Measurements from ENCODE around the gene P2RX7.

The P2RX7 gene

DNA sequence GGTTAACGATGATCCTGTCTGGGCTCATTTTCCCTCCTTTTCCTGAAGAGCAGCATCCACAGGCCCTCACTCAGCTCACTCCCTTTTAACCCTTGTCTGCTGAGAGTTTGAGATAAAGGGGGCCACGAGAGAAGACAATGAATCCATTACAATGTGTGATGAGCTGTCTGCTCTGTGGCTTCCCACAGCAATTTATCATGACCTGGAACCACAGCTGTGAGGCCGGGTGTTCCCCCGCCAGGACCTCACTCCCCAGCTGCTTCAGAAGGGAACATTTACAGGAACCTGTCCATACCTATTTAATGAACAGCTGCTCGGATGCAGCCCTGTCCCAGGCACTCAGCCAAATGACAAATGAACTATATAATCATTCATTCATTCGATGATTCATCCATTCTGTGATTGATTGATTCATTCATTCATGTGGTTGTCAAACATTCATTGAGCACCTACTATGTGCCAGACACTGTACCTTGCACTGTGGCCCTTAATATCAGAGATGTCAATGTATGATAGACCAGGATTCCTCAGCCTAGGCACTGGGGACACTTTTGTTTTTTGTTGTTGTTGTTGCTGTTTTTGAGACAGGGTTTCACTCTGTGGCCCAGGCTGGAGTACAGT is 18.5 kb upstream of the P2RX7 start:
- CTCF ChIA-PET = interaction anchor here (1.1 to 1.2 kb wide), 2 partner anchors 18 to 525 kb away, joined by 3 read pairs; no protein-coding TSS in a partner anchor
- POLR2A ChIA-PET = interaction anchor here (0.6 kb wide), 1 partner anchor 425 kb away, joined by 3 read pairs; no protein-coding TSS in a partner anchor
- TF ChIP-seq, protein P1, sequence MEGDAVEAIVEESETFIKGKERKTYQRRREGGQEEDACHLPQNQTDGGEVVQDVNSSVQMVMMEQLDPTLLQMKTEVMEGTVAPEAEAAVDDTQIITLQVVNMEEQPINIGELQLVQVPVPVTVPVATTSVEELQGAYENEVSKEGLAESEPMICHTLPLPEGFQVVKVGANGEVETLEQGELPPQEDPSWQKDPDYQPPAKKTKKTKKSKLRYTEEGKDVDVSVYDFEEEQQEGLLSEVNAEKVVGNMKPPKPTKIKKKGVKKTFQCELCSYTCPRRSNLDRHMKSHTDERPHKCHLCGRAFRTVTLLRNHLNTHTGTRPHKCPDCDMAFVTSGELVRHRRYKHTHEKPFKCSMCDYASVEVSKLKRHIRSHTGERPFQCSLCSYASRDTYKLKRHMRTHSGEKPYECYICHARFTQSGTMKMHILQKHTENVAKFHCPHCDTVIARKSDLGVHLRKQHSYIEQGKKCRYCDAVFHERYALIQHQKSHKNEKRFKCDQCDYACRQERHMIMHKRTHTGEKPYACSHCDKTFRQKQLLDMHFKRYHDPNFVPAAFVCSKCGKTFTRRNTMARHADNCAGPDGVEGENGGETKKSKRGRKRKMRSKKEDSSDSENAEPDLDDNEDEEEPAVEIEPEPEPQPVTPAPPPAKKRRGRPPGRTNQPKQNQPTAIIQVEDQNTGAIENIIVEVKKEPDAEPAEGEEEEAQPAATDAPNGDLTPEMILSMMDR (IDR thresholded peaks at IDR 0.05; ENCODE audit: control extremely low read depth, extremely low read depth, low read depth, missing control alignments) = no peak
- no peak for DNase-seq (ENCODE audit: extremely low spot score)

- CTCF ChIA-PET = interaction anchor here (1.2 kb wide), 1 partner anchor 19 kb away, joined by 3 read pairs; no protein-coding TSS in a partner anchor
- POLR2A ChIA-PET = no interaction called here
- TF ChIP-seq, protein P1 (IDR thresholded peaks at IDR 0.05; ENCODE audit: control extremely low read depth, extremely low read depth, low read depth, missing control alignments) = no peak
- no peak for DNase-seq (ENCODE audit: extremely low spot score)
Measured at GRCh38 chr12:121114806-121115205, 17.9 kb upstream of the P2RX7 start.

- no peak for DNase-seq (ENCODE audit: extremely low spot score)
- TF ChIP-seq, protein P1 (IDR thresholded peaks at IDR 0.05; ENCODE audit: control extremely low read depth, extremely low read depth, low read depth, missing control alignments) = no peak
- ChIA-PET CTCF (interaction anchor here (1.2 to 2.1 kb wide), 2 partner anchors 17 to 19 kb away, joined by 3 to 5 read pairs; partner anchors contain the start of gene P2RX7), POLR2A (no interaction called here)
Measured at GRCh38 chr12:121115530-121115929, 17.1 kb upstream of the P2RX7 start.

DNA sequence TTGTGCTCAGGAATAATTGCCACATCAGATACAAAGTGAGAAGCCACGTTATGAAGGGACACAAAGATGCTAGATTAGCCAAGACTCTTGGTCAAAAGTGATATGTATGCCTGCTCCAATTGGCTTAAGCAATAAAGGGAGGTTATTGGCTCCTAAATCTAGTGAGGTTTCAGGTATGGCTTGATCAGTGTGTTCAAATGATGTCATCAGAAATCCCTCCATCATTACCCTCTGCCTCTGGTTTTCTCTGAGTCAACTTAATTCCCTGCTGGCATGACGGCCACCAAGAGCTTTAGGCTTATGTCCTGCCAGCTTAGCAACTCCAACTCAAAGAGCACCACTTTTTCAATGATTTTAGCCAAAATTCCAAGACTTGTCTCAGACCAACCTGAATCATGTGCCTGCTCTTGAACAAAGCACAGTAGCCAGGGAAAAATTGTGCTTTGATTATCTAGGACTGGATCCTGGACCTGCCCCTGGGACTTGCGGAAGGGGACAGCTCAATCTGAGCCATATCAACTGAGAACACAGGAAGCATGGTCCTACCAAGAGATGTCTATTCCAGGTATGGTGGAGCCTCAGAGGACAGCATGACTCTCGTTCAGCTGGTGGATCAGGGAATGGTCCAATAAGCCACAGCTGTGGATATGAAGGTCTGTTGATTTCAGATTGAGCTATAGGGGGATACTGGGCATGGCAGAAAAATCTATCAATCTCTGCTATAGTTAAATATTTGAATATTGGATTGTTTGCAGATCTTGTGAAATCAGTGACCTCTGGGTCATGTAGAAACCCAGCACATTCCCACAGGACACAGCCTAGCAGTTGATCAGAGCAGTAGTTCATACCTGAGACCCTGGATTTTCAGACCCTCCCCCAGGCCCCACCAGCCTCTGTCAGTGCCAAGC is 16.1 kb upstream of the P2RX7 start:
- TF ChIP-seq, protein P1 (IDR thresholded peaks at IDR 0.05; ENCODE audit: control extremely low read depth, extremely low read depth, low read depth, missing control alignments) = no peak
- ChIA-PET POLR2A (no interaction called here), CTCF (interaction anchor here (0.8 to 2.1 kb wide), 4 partner anchors 16 to 535 kb away, joined by 3 to 5 read pairs (median 4); partner anchors contain the start of genes P2RX7 and POP5)
- DNase-seq (ENCODE audit: extremely low spot score) = no peak

- ChIA-PET POLR2A (no interaction called here), CTCF (interaction anchor here (0.8 to 2.1 kb wide), 4 partner anchors 15 to 536 kb away, joined by 3 to 5 read pairs (median 4); partner anchors contain the start of genes P2RX7 and POP5)
- TF ChIP-seq, protein P1 (IDR thresholded peaks at IDR 0.05; ENCODE audit: control extremely low read depth, extremely low read depth, low read depth, missing control alignments) = no peak
- DNase-seq (ENCODE audit: extremely low spot score) = no peak
Measured at GRCh38 chr12:121117226-121117777, 15.4 kb upstream of the P2RX7 start.

GRCh38 chr12:121120323-121120722 is 12.4 kb upstream of the P2RX7 start:
- TF ChIP-seq, protein P1 (IDR thresholded peaks at IDR 0.05; ENCODE audit: control extremely low read depth, extremely low read depth, low read depth, missing control alignments) = no peak
- POLR2A ChIA-PET = no interaction called here
- DNase-seq (ENCODE audit: extremely low spot score) = no peak
- CTCF ChIA-PET = interaction anchor here (1.5 kb wide), 1 partner anchor 11 kb away, joined by 4 read pairs; no protein-coding TSS in a partner anchor
